B cell (primary cell): ENCODE measurements around the gene BAZ2B.

Experiments used
- CTCF ChIP-seq: fragments of 200-600 bp; IDR thresholded peaks from one replicate; pipeline ENCODE4 v1.8.0; 2022; ENCODE audit warnings: antibody characterized with exemption, mild to moderate bottlenecking
- EZH2 ChIP-seq: IDR thresholded peaks from 2 replicates; pipeline ENCODE4 v1.6.1; 2012; ENCODE audit warnings: borderline replicate concordance, low read depth, mild to moderate bottlenecking, moderate library complexity, low read length; ENCODE audit not compliant: insufficient read depth, poor library complexity, severe bottlenecking

GRCh38 chr2:159545085-159545484 is 71.3 kb downstream of the BAZ2B start:
- TF ChIP-seq CTCF, result no peak
- TF ChIP-seq EZH2, result no peak
